ENCODE measurements around the gene DNAH1. TPM values are rescaled to one million over a fixed set of nuclear protein-coding genes. Genes with fewer than 3 reads are reported as not detected.
A peak's percentile ranks its signal among the peaks of the same experiment; 100 is the strongest.

DNAH1 gene
- total and polyA plus RNA-seq, 2 experiments from 2014 or later: 0.81 to 1.8 TPM

GRCh38 chr3:52317208-52318000 lies 1.3 kb downstream of the DNAH1 start:
- peaks cover 5% of the 10 kb centered on the region; the same call in 1 of the 2 replicates for H3K4me1 ChIP-seq (ENCODE audit: insufficient read depth)
- H3K4me3 ChIP-seq: peak overlapping the region; percentile 56
- H3K9me3 Mint-ChIP-seq: no peaks in the 10 kb centered on the region
- H3K79me2 ChIP-seq (replicated peaks; ENCODE audit: insufficient read depth): no peaks in the 10 kb centered on the region
- H3K27ac ChIP-seq (ENCODE audit: low read depth): no peak overlapping the region
- DNase-seq (ENCODE audit: low spot score) (peak; percentile 94), ATAC-seq (peak; percentile 97)
- 0 out of 2 replicates have a peak, but pooled peaks cover 4% of the 10 kb centered on the region for H3F3A ChIP-seq (replicated peaks; ENCODE audit: low read depth)
- no peaks in the 10 kb centered on the region for H3K36me3 Mint-ChIP-seq (ENCODE audit: low read depth)
- peaks cover 7% of the 10 kb centered on the region; the same call in 1 of the 2 replicates for H3K27me3 ChIP-seq (ENCODE audit: insufficient read depth)
- peak overlapping the region; percentile 92 for H2AFZ ChIP-seq
- peak overlapping the region; percentile 75 for H3K4me3 Mint-ChIP-seq
- TF ChIP-seq NANOG (IDR thresholded peaks at IDR 0.05; ENCODE audit: borderline replicate concordance) (no peak), ZNF331 (CRISPR knock-in tag; IDR thresholded peaks at IDR 0.05; ENCODE audit: low read depth) (no peak), EZH2phosphoT487 (IDR thresholded peaks at IDR 0.05; ENCODE audit: unreplicated experiment) (no peak), POLR2AphosphoS5 (IDR thresholded peaks at IDR 0.05; ENCODE audit: low read depth) (peak; percentile 80), ZNF114 (CRISPR knock-in tag; IDR thresholded peaks at IDR 0.05) (no peak)
- TF ChIP-seq, protein P1, sequence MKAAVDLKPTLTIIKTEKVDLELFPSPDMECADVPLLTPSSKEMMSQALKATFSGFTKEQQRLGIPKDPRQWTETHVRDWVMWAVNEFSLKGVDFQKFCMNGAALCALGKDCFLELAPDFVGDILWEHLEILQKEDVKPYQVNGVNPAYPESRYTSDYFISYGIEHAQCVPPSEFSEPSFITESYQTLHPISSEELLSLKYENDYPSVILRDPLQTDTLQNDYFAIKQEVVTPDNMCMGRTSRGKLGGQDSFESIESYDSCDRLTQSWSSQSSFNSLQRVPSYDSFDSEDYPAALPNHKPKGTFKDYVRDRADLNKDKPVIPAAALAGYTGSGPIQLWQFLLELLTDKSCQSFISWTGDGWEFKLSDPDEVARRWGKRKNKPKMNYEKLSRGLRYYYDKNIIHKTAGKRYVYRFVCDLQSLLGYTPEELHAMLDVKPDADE (IDR thresholded peaks at IDR 0.05): peak; percentile 49
- peaks cover 15% of the 10 kb centered on the region for H3K4me1 Mint-ChIP-seq
- peak overlapping the region; percentile 78 for H3K4me2 ChIP-seq
- H3K36me3 ChIP-seq (ENCODE audit: insufficient read depth): no peaks in the 10 kb centered on the region
- H3K27ac Mint-ChIP-seq: no peak overlapping the region
- H4K20me1 ChIP-seq (replicated peaks; ENCODE audit: insufficient read depth): no peaks in the 10 kb centered on the region
- H3K9me2 ChIP-seq (ENCODE audit: insufficient read depth): no peaks in the 10 kb centered on the region
- peaks cover 7% of the 10 kb centered on the region for H3K27me3 Mint-ChIP-seq (ENCODE audit: insufficient read depth, low read depth, poor library complexity)

- H3K4me2 ChIP-seq: peak overlapping the region; percentile 78
- peak overlapping the region; percentile 28; the same call in 1 of the 2 replicates for H2AFZ ChIP-seq
- peaks cover 11% of the 10 kb centered on the region for H3K27me3 Mint-ChIP-seq (ENCODE audit: insufficient read depth, low read depth, poor library complexity)
- peak overlapping the region; percentile 56 for H3K4me3 ChIP-seq
- H3K9me2 ChIP-seq (ENCODE audit: insufficient read depth): no peaks in the 10 kb centered on the region
- peaks cover 5% of the 10 kb centered on the region; the same call in 1 of the 2 replicates for H3K4me1 ChIP-seq (ENCODE audit: insufficient read depth)
- no peak overlapping the region for H3K27ac ChIP-seq (ENCODE audit: low read depth)
- peak overlapping the region; percentile 75 for H3K4me3 Mint-ChIP-seq
- peaks cover 7% of the 10 kb centered on the region; the same call in 1 of the 2 replicates for H3K27me3 ChIP-seq (ENCODE audit: insufficient read depth)
- ATAC-seq (peak; percentile 11), DNase-seq (ENCODE audit: low spot score) (peak; percentile 22)
- no peaks in the 10 kb centered on the region for H3K36me3 ChIP-seq (ENCODE audit: insufficient read depth)
- no peaks in the 10 kb centered on the region for H3K79me2 ChIP-seq (replicated peaks; ENCODE audit: insufficient read depth)
- TF ChIP-seq ZNF462 (CRISPR knock-in tag; IDR thresholded peaks at IDR 0.05): no peak
- no peak for TF ChIP-seq ZNF331 (CRISPR knock-in tag; IDR thresholded peaks at IDR 0.05; ENCODE audit: low read depth)
- TF ChIP-seq POLR2AphosphoS5 (IDR thresholded peaks at IDR 0.05; ENCODE audit: low read depth): no peak
- TF ChIP-seq EZH2 (IDR thresholded peaks at IDR 0.05; ENCODE audit: low read depth, unreplicated experiment): no peak
- H3K4me1 Mint-ChIP-seq: peaks cover 14% of the 10 kb centered on the region
- H3F3A ChIP-seq (replicated peaks; ENCODE audit: low read depth): 0 out of 2 replicates have a peak, but pooled peaks cover 4% of the 10 kb centered on the region
- H3K27ac Mint-ChIP-seq: no peak overlapping the region
- H4K20me1 ChIP-seq (replicated peaks; ENCODE audit: insufficient read depth): no peaks in the 10 kb centered on the region
- H3K36me3 Mint-ChIP-seq (ENCODE audit: low read depth): no peaks in the 10 kb centered on the region
- no peaks in the 10 kb centered on the region for H3K9me3 Mint-ChIP-seq
Observed at GRCh38 chr3:52318186-52318816, 2.2 kb downstream of the DNAH1 start.

Measured in GM23338 (cell line).